SIG-M5 treated with dmso at 0.1 percent for 504 hours (cell line): ENCODE data around the gene MED20.

Experiments used
- DNase-seq: peaks from one replicate; lab custom pipeline; 2025; ENCODE audit not compliant: unreplicated experiment; lab: John Stamatoyannopoulos, UW

Gene MED20

GRCh38 chr6:41859356-41859755 is 61.6 kb downstream of the MED20 start:
- DNase-seq: no peak

DNA sequence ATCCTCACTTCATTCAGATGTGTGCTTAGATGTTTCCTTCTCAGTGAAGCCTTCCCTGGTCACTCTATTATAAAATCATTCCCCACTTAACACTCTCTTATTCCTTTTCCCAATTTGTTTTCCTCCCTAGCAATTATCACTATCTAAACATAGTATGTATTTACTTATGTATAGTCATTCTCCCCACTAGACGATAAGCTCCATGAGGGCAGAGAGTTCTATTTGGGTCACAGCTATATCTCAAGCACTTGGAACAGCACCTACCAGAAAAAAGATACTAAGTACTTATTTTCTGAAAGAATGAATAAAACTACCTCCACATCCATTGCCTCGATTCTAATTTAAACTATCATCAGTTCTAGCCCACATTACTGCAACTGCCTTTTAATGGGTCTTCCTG is 62.2 kb downstream of the MED20 start:
- DNase-seq: no peak
